Smooth muscle cell (in vitro differentiated cells): ENCODE results near the gene SLC25A51. TPM values are rescaled to one million over a fixed set of nuclear protein-coding genes. Genes with fewer than 3 reads are reported as not detected.

Experiments
- DNase-seq: peaks from one replicate; lab custom pipeline; 2025; ENCODE audit not compliant: unreplicated experiment; lab: John Stamatoyannopoulos, UW
- H2AFZ ChIP-seq: fragments of 200-600 bp; sonication (generic); 2 replicates; pipeline ENCODE4 v1.6.0; 2016; ENCODE audit warnings: antibody characterized with exemption, low read depth, mild to moderate bottlenecking
- H3F3A ChIP-seq: fragments of 200-600 bp; sonication (generic); 2 replicates; pipeline ENCODE4 v1.6.0; 2017; ENCODE audit warnings: antibody characterized with exemption, low read depth
- H3K27ac ChIP-seq: fragments of 200-600 bp; sonication (generic); 2 replicates; pipeline ENCODE4 v1.5.1; 2016; ENCODE audit warnings: low read depth, mild to moderate bottlenecking
- H3K27me3 ChIP-seq: fragments of 200-600 bp; sonication (generic); 2 replicates; pipeline ENCODE4 v1.6.1; 2016; ENCODE audit warnings: low read depth, mild to moderate bottlenecking
- H3K36me3 ChIP-seq: fragments of 200-600 bp; sonication (generic); 2 replicates; pipeline ENCODE4 v1.5.1; 2016; ENCODE audit warnings: low read depth
- H3K4me1 ChIP-seq: fragments of 200-600 bp; sonication (generic); 2 replicates; pipeline ENCODE4 v1.5.1; 2016; ENCODE audit warnings: low read depth
- H3K4me2 ChIP-seq: fragments of 200-600 bp; sonication (generic); 2 replicates; pipeline ENCODE4 v1.6.0; 2016; ENCODE audit warnings: mild to moderate bottlenecking
- H3K4me3 ChIP-seq: fragments of 200-600 bp; sonication (generic); 2 replicates; pipeline ENCODE4 v1.5.1; 2016; ENCODE audit warnings: mild to moderate bottlenecking
- H3K79me2 ChIP-seq: fragments of 200-600 bp; sonication (generic); 2 replicates; pipeline ENCODE4 v1.6.0; 2016; ENCODE audit warnings: low read depth, mild to moderate bottlenecking
- H3K9ac ChIP-seq: fragments of 200-600 bp; sonication (generic); 2 replicates; pipeline ENCODE4 v1.6.0; 2016; ENCODE audit warnings: low read depth
- H3K9me3 ChIP-seq: fragments of 200-600 bp; sonication (generic); replicated peaks from 2 replicates; pipeline ENCODE4 v1.5.1; 2016; ENCODE audit warnings: low read depth
- H4K20me1 ChIP-seq: fragments of 200-600 bp; sonication (generic); 2 replicates; pipeline ENCODE4 v1.6.0; 2016; ENCODE audit warnings: low read depth
- WGBS: methylation state at CpG from one replicate; pipeline ENCODE4 v1.1.7; 2016; ENCODE audit warnings: low lambda C conversion rate; 5-methylcytosine and 5-hydroxymethylcytosine counted together
- polyA plus RNA-seq: library from polyadenylated mRNA; unstranded; fragments of >200 nt; fragmentation: Nextera tagmentation; extraction: Ambion mirVana; gene quantifications from 2 replicates; pipeline ENCODE4 v1.2.1, GENCODE V29; 2016
- total RNA-seq: library from RNA; depleted of rRNA; stranded (reverse); fragments of >200 nt; gene quantifications from 2 replicates; pipeline ENCODE4 v1.2.3, GENCODE V29; 2014
- TF ChIP-seq, protein P1 (sequence below): fragments of 200-600 bp; sonication (generic); IDR thresholded peaks from 2 replicates; pipeline ENCODE4 v1.5.1; 2017; ENCODE audit warnings: borderline replicate concordance, mild to moderate bottlenecking, antibody characterized with exemption; ENCODE audit not compliant: insufficient read depth, poor library complexity, severe bottlenecking

SLC25A51 gene
- total and polyA plus RNA-seq, 2 experiments from 2014 or later: 6.5 to 32.0 TPM

DNA sequence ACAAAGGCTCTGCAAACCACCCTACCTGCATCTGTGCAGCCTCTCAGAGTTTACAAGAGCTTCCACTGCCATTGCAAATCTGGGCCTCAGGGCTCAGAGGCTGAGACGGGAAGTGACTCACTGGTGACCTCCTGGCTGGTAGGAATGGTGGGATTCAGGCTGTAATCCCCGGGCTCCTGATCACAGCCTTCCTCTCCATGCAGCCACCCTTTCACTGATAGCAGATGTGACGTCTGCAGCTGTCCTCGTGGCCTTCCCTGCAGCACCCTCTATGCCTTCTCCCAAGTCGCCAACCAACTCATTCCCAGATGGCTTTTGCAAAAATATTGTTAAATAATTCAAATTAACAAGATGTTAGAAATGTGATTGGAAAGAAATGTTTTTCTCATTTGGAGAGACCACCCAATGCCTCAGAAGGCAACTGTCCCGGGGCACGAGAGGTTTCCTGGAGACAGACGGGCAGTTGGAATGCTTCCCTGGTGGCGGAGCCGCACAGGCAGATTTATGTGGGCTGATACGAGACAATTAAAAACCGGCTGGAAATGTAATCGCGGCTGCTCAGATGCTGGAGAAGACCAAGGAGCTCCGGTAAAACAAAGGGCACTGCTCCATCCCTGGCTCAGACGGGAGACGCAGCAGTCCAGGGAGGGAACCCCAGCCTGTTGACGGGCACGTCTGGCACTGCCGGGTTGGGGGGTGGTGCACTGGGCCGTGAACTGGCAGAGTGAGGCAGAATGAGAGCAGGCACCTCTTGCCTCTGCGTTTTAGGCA lies 34.4 kb upstream of the SLC25A51 start:
- Histone ChIP-seq H4K20me1 (no peaks in the 10 kb centered on the region), H3K9me3 (no peaks in the 10 kb centered on the region), H3K4me2 (peak overlapping the region; percentile 77), H3K79me2 (peaks cover 13% of the 10 kb centered on the region), H3K4me1 (peaks cover 24% of the 10 kb centered on the region), H3K9ac (peak overlapping the region; percentile 92), H2AFZ (no peak overlapping the region), H3K27ac (peak overlapping the region; percentile 100), H3K36me3 (no peaks in the 10 kb centered on the region), H3K4me3 (no peak overlapping the region), H3F3A (peaks cover 42% of the 10 kb centered on the region), H3K27me3 (no peaks in the 10 kb centered on the region)
- 14% methylated on average over 22 of the region's 22 CpGs for WGBS
- TF ChIP-seq, protein P1, sequence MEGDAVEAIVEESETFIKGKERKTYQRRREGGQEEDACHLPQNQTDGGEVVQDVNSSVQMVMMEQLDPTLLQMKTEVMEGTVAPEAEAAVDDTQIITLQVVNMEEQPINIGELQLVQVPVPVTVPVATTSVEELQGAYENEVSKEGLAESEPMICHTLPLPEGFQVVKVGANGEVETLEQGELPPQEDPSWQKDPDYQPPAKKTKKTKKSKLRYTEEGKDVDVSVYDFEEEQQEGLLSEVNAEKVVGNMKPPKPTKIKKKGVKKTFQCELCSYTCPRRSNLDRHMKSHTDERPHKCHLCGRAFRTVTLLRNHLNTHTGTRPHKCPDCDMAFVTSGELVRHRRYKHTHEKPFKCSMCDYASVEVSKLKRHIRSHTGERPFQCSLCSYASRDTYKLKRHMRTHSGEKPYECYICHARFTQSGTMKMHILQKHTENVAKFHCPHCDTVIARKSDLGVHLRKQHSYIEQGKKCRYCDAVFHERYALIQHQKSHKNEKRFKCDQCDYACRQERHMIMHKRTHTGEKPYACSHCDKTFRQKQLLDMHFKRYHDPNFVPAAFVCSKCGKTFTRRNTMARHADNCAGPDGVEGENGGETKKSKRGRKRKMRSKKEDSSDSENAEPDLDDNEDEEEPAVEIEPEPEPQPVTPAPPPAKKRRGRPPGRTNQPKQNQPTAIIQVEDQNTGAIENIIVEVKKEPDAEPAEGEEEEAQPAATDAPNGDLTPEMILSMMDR: no peak
- peak; percentile 49 for DNase-seq

DNA sequence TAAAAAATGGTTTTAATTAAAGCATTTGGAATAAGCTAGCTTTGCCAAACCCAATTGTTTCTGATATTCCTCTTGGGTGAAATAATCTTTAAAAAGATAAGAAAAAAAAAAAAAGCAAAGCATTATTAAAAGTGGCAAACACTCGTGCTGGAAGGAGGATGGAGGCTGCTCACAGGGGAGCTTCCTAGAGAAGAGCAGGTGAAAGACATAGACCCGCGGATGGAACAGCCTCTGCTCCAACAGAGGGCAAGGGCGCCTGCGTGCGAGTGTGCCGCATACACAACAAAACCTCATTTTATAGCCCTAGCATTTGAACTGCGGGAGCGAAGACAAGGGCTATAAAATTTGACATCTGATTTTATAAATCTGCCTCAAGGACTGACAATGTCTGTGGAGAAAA lies 33.4 kb upstream of the SLC25A51 start:
- Histone ChIP-seq H3K4me2 (peak overlapping the region; percentile 77), H3K36me3 (no peaks in the 10 kb centered on the region), H3K4me3 (no peak overlapping the region), H3K4me1 (peaks cover 20% of the 10 kb centered on the region), H2AFZ (no peak overlapping the region), H3K79me2 (peaks cover 13% of the 10 kb centered on the region), H3F3A (peaks cover 43% of the 10 kb centered on the region), H4K20me1 (no peaks in the 10 kb centered on the region), H3K9ac (peak overlapping the region; percentile 92), H3K27ac (peak overlapping the region; percentile 100), H3K9me3 (no peaks in the 10 kb centered on the region), H3K27me3 (no peaks in the 10 kb centered on the region)
- TF ChIP-seq, protein P1: no peak
- DNase-seq: no peak
- 34% methylated on average over 9 of the region's 9 CpGs for WGBS

DNA sequence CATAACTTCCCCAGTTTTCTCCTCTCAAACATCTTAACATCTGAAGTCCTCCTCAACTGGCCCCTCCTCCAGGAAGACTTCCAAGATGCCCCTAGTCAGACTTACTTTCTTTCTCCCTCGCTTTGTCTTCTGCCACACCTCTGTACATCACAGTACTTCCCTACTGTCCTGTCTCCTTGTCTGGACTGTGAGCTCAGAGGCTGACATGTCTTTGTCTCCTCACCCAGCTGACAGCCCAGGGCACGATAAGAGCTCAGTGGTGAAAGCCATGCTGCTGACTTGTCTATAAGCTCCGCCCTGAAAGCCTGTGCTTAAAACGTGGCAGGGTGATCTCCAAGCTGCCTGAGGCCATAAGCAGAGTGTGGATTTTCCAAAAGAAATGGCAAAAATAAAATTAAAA lies 33.0 kb upstream of the SLC25A51 start:
- peak; percentile 18 for DNase-seq
- Histone ChIP-seq H3K9me3 (no peaks in the 10 kb centered on the region), H3K27ac (peak overlapping the region; percentile 100), H3K4me3 (no peak overlapping the region), H2AFZ (no peak overlapping the region), H3K4me1 (peaks cover 20% of the 10 kb centered on the region), H3K4me2 (peak overlapping the region; percentile 77), H3K36me3 (no peaks in the 10 kb centered on the region), H3K79me2 (peaks cover 13% of the 10 kb centered on the region), H3F3A (peaks cover 43% of the 10 kb centered on the region), H3K27me3 (no peaks in the 10 kb centered on the region), H4K20me1 (no peaks in the 10 kb centered on the region), H3K9ac (peak overlapping the region; percentile 92)
- WGBS: 0% methylated on average over 4 of the region's 4 CpGs
- TF ChIP-seq, protein P1: no peak

DNA sequence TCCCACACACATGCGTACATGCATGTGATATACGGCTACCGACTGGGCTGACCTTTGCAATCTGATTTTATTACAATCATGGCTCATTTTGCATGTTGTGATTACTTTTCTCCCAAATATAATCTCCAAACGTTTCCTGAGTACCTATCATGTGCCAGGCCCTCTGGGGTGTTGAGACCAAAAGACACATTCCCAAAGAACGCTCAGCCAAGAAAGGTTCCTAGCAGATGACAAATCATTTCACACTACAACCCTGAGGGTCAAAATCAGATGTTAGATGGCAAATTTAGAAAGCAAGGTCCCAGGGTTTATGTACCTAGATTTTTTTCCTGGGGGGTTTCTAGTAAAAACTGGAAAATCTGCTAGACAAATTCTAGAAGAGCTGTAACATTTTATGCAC lies 32.4 kb upstream of the SLC25A51 start:
- no peaks in the 10 kb centered on the region for H3K27me3 ChIP-seq
- no peak overlapping the region for H3K4me3 ChIP-seq
- peak overlapping the region; percentile 100 for H3K27ac ChIP-seq
- no peaks in the 10 kb centered on the region for H3K9me3 ChIP-seq
- no peak overlapping the region for H2AFZ ChIP-seq
- WGBS: 48% methylated on average over 5 of the region's 5 CpGs
- DNase-seq: no peak
- peaks cover 15% of the 10 kb centered on the region for H3K79me2 ChIP-seq
- TF ChIP-seq, protein P1: no peak
- peak overlapping the region; percentile 77 for H3K4me2 ChIP-seq
- H3K4me1 ChIP-seq: peaks cover 20% of the 10 kb centered on the region
- peak overlapping the region; percentile 92 for H3K9ac ChIP-seq
- no peaks in the 10 kb centered on the region for H4K20me1 ChIP-seq
- peaks cover 1% of the 10 kb centered on the region for H3K36me3 ChIP-seq
- peaks cover 43% of the 10 kb centered on the region for H3F3A ChIP-seq
